Adrenal gland (tissue), 12 donors: ENCODE data around the gene LIN52. TPM values are rescaled to one million over a fixed set of nuclear protein-coding genes. Genes with fewer than 3 reads are reported as not detected.

Source experiments
- DNase-seq, 7 donors: peaks; one replicate each; pipeline ENCODE4 v3.0.0-alpha.2; 2019 to 2020
- H3K27ac ChIP-seq, 5 donors: fragments of 200-600 bp; sonication (generic) in 4 of 5; 1 replicate in 3 of 5; 2 replicates in 2 of 5; pipeline versions ENCODE4 v1.5.1 to v1.8.0; 2016 to 2020; ENCODE audit warnings: mild to moderate bottlenecking in 1 of 5
- H3K27me3 ChIP-seq: fragments of 200-600 bp; 2 replicates; pipeline ENCODE4 v1.8.0; 2021
- H3K36me3 ChIP-seq, 2 donors: fragments of 200-600 bp; replicated peaks in 1 of 2; 1 replicate in 1 of 2; 2 replicates in 1 of 2; pipeline versions ENCODE4 v1.5.1 to v1.8.0; 2018 to 2022
- H3K4me1 ChIP-seq, 2 donors: fragments of 200-600 bp; replicated peaks in 1 of 2; 1 replicate in 1 of 2; 2 replicates in 1 of 2; pipeline versions ENCODE4 v1.5.1 to v1.8.0; 2018 to 2021
- H3K4me3 ChIP-seq, 4 donors: fragments of 200-600 bp; sonication (generic) in 3 of 4; one replicate each; pipeline ENCODE4 v1.5.1; 2016 to 2018
- H3K9me3 ChIP-seq, 3 donors: fragments of 200-600 bp; sonication (generic) in 1 of 3; replicated peaks in 1 of 3; 1 replicate in 2 of 3; 2 replicates in 1 of 3; pipeline versions ENCODE4 v1.5.1 to v1.8.0; 2016 to 2021
- CTCF ChIP-seq, 6 experiments: fragments of 450-650 bp in 4 of 6; fragments of 200-600 bp in 2 of 6; sonication (generic) in 1 of 6; IDR thresholded peaks; 1 replicate in 5 of 6; 2 replicates in 1 of 6; pipeline versions ENCODE4 v1.5.1 to v1.8.0; 2016 to 2021; ENCODE audit warnings: antibody characterized with exemption in 6 of 6, mild to moderate bottlenecking in 2 of 6, moderate library complexity in 1 of 6
- POLR2A ChIP-seq, 2 donors: fragments of 450-650 bp; IDR thresholded peaks; one replicate each; pipeline ENCODE4 v1.6.1; 2017; ENCODE audit warnings: antibody characterized with exemption in 2 of 2, mild to moderate bottlenecking in 2 of 2, moderate library complexity in 1 of 2
- WGBS, 4 donors: extraction: QIAGEN DNeasy Blood & Tissue Kit in 2 of 4; methylation state at CpG; one replicate each; pipeline versions ENCODE4 v1.1.5 to v1.1.7; 2013 to 2017; 5-methylcytosine and 5-hydroxymethylcytosine counted together
- intact Hi-C, 2 donors: fragments of 100-400 bp; cut with DNase I; formaldehyde crosslinking; loops; one replicate each; pipeline versions ENCODE4 v1.14.1 to v1.15.0; 2022 to 2023
- polyA plus RNA-seq, 3 donors: library from polyadenylated mRNA; stranded (reverse); fragments of 200-250 nt in 2 of 3; fragments of 350-450 nt in 1 of 3; fragmentation: Illumina TruSeq in 1 of 3; extraction: RNeasy Lipid Tissue Mini Kit (QIAGEN cat#74804) in 1 of 3; gene quantifications; one replicate each; pipeline ENCODE4 v1.2.3, GENCODE V29; 2013 to 2014
- total RNA-seq, 9 donors: library from RNA; depleted of rRNA in 4 of 9; stranded (reverse); fragments of >200 nt in 4 of 9; fragments of 120-200 nt in 1 of 9; fragmentation: NEBNext Ultra II Directional in 1 of 9; extraction: Animal tissue kit (Norgen Biotek cat#: 25700) in 1 of 9; gene quantifications; one replicate each; pipeline versions ENCODE4 v1.1.0 to v1.2.4, GENCODE V29; 2013 to 2023
- donor health status: healthy with polysubstance abuse.
- donor health status: Bipolar disorder and iron deficiency.
- donor health status: DM: yes; HTN: yes; CAD: no.
- donor health status: DM: no; HTN: no; CAD: no.
- donor health status: DM: no; HTN: no; CAD: no.
- donor health status: DM: yes; HTN: yes; CAD: no.

Gene LIN52
- total and polyA plus RNA-seq, 12 donors, result 4.6 to 14.3 (median 8.0) TPM

GRCh38 chr14:74135426-74135825 is 50.7 kb downstream of the LIN52 start:
- Histone ChIP-seq H3K27me3 (no peaks in the 10 kb centered on the region), H3K4me3 (no peak overlapping the region), H3K36me3 (no peaks in the 10 kb centered on the region), H3K4me1 (peaks cover 0 to 5% of the 10 kb centered on the region in 2 donors), H3K27ac (no peak overlapping the region), H3K9me3 (no peaks in the 10 kb centered on the region)
- 90 to 97% (median 94%) methylated on average over 1 of the region's 1 CpG for WGBS, 4 donors
- TF ChIP-seq POLR2A (IDR thresholded peaks at IDR 0.05), result no peak
- no peak for TF ChIP-seq CTCF (IDR thresholded peaks at IDR 0.05)
- intact Hi-C loops, result no loop called here
- no peak for DNase-seq

GRCh38 chr14:74140374-74140850 is 55.7 kb downstream of the LIN52 start:
- intact Hi-C loops, result no loop called here
- no peaks in the 10 kb centered on the region for H3K9me3 ChIP-seq
- no peaks in the 10 kb centered on the region for H3K36me3 ChIP-seq
- 50 to 61% (median 51%) methylated on average over 8 of the region's 8 CpGs for WGBS, 4 donors
- TF ChIP-seq POLR2A (IDR thresholded peaks at IDR 0.05) (no peak), CTCF (IDR thresholded peaks at IDR 0.05) (no peak)
- H3K27me3 ChIP-seq, result no peaks in the 10 kb centered on the region
- no peak overlapping the region for H3K4me3 ChIP-seq
- peak overlapping the region in 1 of 5 donors; percentile 6 for H3K27ac ChIP-seq
- DNase-seq, result peak; percentile 19 to 87 (median 39)
- H3K4me1 ChIP-seq, result peaks cover 5 to 25% of the 10 kb centered on the region in 2 donors

- no peaks in the 10 kb centered on the region for H3K36me3 ChIP-seq
- H3K4me1 ChIP-seq, result peaks cover 6 to 25% of the 10 kb centered on the region in 2 donors
- H3K27ac ChIP-seq, result no peak overlapping the region
- H3K9me3 ChIP-seq, result no peaks in the 10 kb centered on the region
- TF ChIP-seq CTCF (IDR thresholded peaks at IDR 0.05), result no peak
- TF ChIP-seq POLR2A (IDR thresholded peaks at IDR 0.05), result no peak
- peak in 4 of 7 donors; percentile 18 to 54 (median 20) for DNase-seq
- H3K27me3 ChIP-seq, result no peaks in the 10 kb centered on the region
- intact Hi-C loops, result no loop called here
- WGBS, 4 donors, result 43 to 56% (median 52%) methylated on average over 3 of the region's 3 CpGs
- no peak overlapping the region for H3K4me3 ChIP-seq
Measured at GRCh38 chr14:74141703-74142102, 56.9 kb downstream of the LIN52 start.

GRCh38 chr14:74142523-74142922 is 57.8 kb downstream of the LIN52 start:
- Histone ChIP-seq H3K9me3 (no peaks in the 10 kb centered on the region), H3K36me3 (no peaks in the 10 kb centered on the region), H3K27ac (no peak overlapping the region), H3K4me3 (no peak overlapping the region), H3K27me3 (no peaks in the 10 kb centered on the region), H3K4me1 (peaks cover 6 to 25% of the 10 kb centered on the region in 2 donors)
- DNase-seq, result no peak
- intact Hi-C loops, result no loop called here
- WGBS, 4 donors, result 86 to 91% (median 89%) methylated on average over 4 of the region's 4 CpGs
- TF ChIP-seq POLR2A (IDR thresholded peaks at IDR 0.05) (no peak), CTCF (IDR thresholded peaks at IDR 0.05) (no peak)
